ENCODE data around the gene PHACTR3. TPM values are rescaled to one million over a fixed set of nuclear protein-coding genes. Genes with fewer than 3 reads are reported as not detected.

PHACTR3 gene
- total and polyA plus RNA-seq, 2 experiments from 2014 or later = 0.45 to 0.61 TPM

DNA sequence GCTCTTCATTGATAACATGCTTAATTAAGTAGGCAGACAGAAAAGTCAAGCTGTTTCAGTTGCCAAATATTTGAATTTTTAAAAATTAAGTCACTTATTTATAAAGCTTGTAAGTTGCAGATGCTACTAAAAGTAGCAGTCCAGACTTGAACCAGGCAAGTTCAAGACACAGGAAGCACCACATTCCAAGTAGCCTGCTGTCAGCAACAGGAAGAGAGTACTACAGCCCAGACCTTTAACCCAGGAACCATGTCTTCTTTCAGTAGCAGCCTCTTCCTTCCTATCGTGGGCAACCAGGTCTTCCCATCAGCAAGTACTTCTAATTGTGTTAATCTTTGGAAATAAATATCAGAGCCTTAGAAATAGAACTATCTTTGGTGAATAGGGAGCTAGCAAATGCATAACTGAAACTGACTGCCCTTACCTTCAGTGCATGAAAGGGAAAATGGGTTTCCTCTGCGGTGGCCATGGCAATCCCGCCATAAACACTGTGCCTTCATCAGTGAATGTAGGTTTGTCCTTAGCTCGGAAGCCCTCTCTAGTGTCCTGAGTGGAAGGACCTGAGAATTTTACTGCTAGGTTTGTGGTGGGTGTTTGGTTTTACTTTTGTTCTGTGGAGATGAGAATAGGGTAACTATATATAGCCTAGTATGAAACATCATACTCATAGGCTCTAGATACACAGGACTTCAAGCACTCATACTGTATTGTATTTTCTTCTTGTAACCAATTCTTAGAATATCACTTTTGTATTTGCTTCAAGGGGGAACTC, 233.5 kb downstream of the PHACTR3 start:
- Mint-ChIP-seq H3K36me3 (ENCODE audit: low read depth) (no peaks in the 10 kb centered on the region), H3K27me3 (ENCODE audit: insufficient read depth, low read depth, poor library complexity) (peaks cover 8% of the 10 kb centered on the region), H3K9me3 (no peaks in the 10 kb centered on the region), H3K27ac (no peak overlapping the region), H3K4me3 (no peak overlapping the region), H3K4me1 (peaks cover 16% of the 10 kb centered on the region; the same call in 2 of the 3 replicates)
- peaks cover 12% of the 10 kb centered on the region; the same call in 1 of the 2 replicates for H3K27me3 ChIP-seq (ENCODE audit: insufficient read depth)
- H3K9me2 ChIP-seq (ENCODE audit: insufficient read depth) = no peaks in the 10 kb centered on the region
- TF ChIP-seq EZH2phosphoT487 (IDR thresholded peaks at IDR 0.05; ENCODE audit: unreplicated experiment) (no peak), JUNB (IDR thresholded peaks at IDR 0.05; ENCODE audit: unreplicated experiment) (no peak), ZNF114 (CRISPR knock-in tag; IDR thresholded peaks at IDR 0.05) (no peak), EZH2 (IDR thresholded peaks at IDR 0.05; ENCODE audit: low read depth, unreplicated experiment) (no peak), STAT1 (IDR thresholded peaks at IDR 0.05; ENCODE audit: unreplicated experiment) (no peak)
- TF ChIP-seq, protein P1, sequence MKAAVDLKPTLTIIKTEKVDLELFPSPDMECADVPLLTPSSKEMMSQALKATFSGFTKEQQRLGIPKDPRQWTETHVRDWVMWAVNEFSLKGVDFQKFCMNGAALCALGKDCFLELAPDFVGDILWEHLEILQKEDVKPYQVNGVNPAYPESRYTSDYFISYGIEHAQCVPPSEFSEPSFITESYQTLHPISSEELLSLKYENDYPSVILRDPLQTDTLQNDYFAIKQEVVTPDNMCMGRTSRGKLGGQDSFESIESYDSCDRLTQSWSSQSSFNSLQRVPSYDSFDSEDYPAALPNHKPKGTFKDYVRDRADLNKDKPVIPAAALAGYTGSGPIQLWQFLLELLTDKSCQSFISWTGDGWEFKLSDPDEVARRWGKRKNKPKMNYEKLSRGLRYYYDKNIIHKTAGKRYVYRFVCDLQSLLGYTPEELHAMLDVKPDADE (IDR thresholded peaks at IDR 0.05) = no peak
- TF ChIP-seq, protein P2, sequence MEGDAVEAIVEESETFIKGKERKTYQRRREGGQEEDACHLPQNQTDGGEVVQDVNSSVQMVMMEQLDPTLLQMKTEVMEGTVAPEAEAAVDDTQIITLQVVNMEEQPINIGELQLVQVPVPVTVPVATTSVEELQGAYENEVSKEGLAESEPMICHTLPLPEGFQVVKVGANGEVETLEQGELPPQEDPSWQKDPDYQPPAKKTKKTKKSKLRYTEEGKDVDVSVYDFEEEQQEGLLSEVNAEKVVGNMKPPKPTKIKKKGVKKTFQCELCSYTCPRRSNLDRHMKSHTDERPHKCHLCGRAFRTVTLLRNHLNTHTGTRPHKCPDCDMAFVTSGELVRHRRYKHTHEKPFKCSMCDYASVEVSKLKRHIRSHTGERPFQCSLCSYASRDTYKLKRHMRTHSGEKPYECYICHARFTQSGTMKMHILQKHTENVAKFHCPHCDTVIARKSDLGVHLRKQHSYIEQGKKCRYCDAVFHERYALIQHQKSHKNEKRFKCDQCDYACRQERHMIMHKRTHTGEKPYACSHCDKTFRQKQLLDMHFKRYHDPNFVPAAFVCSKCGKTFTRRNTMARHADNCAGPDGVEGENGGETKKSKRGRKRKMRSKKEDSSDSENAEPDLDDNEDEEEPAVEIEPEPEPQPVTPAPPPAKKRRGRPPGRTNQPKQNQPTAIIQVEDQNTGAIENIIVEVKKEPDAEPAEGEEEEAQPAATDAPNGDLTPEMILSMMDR (conservative IDR thresholded peaks at IDR 0.05; ENCODE audit: low read depth in 2 of 2) = no peak
- no peak overlapping the region for H3K4me3 ChIP-seq
- no peak overlapping the region for H3K27ac ChIP-seq (ENCODE audit: low read depth)
- H3K4me1 ChIP-seq (ENCODE audit: insufficient read depth) = no peaks in the 10 kb centered on the region
- DNase-seq (ENCODE audit: low spot score) (no peak), ATAC-seq (no peak)
- H3F3A ChIP-seq (replicated peaks; ENCODE audit: low read depth) = no peaks in the 10 kb centered on the region
- no peaks in the 10 kb centered on the region for H3K36me3 ChIP-seq (ENCODE audit: insufficient read depth)
- no peaks in the 10 kb centered on the region for H3K79me2 ChIP-seq (replicated peaks; ENCODE audit: insufficient read depth)
- no peaks in the 10 kb centered on the region for H4K20me1 ChIP-seq (replicated peaks; ENCODE audit: insufficient read depth)
- H3K4me2 ChIP-seq = no peak overlapping the region
- H2AFZ ChIP-seq = no peak overlapping the region

DNA sequence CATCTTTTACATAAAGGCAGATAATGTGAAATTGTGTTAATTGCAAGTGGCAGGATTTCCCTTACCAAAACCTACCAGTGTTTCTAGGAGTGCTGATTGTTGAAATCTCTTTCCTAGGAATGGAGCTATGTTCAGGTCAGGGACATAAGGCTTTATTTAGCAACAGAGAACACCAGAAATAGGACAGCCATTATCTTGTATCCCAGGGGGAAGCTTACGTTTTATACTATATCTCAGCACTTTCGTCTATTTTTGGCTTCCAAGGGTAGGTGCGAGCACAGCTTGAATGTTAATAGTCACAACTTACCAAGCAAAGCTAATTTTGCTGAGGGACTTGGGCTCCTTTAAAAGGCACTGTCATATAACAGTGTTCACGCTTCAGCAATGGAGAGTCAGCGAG, 235.1 kb downstream of the PHACTR3 start:
- ATAC-seq (no peak), DNase-seq (ENCODE audit: low spot score) (no peak)
- no peaks in the 10 kb centered on the region for H3K36me3 ChIP-seq (ENCODE audit: insufficient read depth)
- no peaks in the 10 kb centered on the region for H3F3A ChIP-seq (replicated peaks; ENCODE audit: low read depth)
- H3K27me3 ChIP-seq (ENCODE audit: insufficient read depth) = peaks cover 19% of the 10 kb centered on the region; the same call in 1 of the 2 replicates
- peaks cover 16% of the 10 kb centered on the region; the same call in 2 of the 3 replicates for H3K4me1 Mint-ChIP-seq
- H3K4me2 ChIP-seq = no peak overlapping the region
- H3K27ac Mint-ChIP-seq = no peak overlapping the region
- no peaks in the 10 kb centered on the region for H3K9me3 Mint-ChIP-seq
- no peaks in the 10 kb centered on the region for H3K4me1 ChIP-seq (ENCODE audit: insufficient read depth)
- no peaks in the 10 kb centered on the region for H3K79me2 ChIP-seq (replicated peaks; ENCODE audit: insufficient read depth)
- no peaks in the 10 kb centered on the region for H4K20me1 ChIP-seq (replicated peaks; ENCODE audit: insufficient read depth)
- H3K4me3 Mint-ChIP-seq = no peak overlapping the region
- H3K27me3 Mint-ChIP-seq (ENCODE audit: insufficient read depth, low read depth, poor library complexity) = peaks cover 5% of the 10 kb centered on the region
- no peak overlapping the region for H3K4me3 ChIP-seq
- H3K9me2 ChIP-seq (ENCODE audit: insufficient read depth) = no peaks in the 10 kb centered on the region
- no peaks in the 10 kb centered on the region for H3K36me3 Mint-ChIP-seq (ENCODE audit: low read depth)
- H2AFZ ChIP-seq = no peak overlapping the region
- no peak overlapping the region for H3K27ac ChIP-seq (ENCODE audit: low read depth)
- TF ChIP-seq JUNB (IDR thresholded peaks at IDR 0.05; ENCODE audit: unreplicated experiment) = no peak
- TF ChIP-seq POLR2AphosphoS5 (IDR thresholded peaks at IDR 0.05; ENCODE audit: low read depth) = no peak
- no peak for TF ChIP-seq EZH2phosphoT487 (IDR thresholded peaks at IDR 0.05; ENCODE audit: unreplicated experiment)
- TF ChIP-seq, protein P3, sequence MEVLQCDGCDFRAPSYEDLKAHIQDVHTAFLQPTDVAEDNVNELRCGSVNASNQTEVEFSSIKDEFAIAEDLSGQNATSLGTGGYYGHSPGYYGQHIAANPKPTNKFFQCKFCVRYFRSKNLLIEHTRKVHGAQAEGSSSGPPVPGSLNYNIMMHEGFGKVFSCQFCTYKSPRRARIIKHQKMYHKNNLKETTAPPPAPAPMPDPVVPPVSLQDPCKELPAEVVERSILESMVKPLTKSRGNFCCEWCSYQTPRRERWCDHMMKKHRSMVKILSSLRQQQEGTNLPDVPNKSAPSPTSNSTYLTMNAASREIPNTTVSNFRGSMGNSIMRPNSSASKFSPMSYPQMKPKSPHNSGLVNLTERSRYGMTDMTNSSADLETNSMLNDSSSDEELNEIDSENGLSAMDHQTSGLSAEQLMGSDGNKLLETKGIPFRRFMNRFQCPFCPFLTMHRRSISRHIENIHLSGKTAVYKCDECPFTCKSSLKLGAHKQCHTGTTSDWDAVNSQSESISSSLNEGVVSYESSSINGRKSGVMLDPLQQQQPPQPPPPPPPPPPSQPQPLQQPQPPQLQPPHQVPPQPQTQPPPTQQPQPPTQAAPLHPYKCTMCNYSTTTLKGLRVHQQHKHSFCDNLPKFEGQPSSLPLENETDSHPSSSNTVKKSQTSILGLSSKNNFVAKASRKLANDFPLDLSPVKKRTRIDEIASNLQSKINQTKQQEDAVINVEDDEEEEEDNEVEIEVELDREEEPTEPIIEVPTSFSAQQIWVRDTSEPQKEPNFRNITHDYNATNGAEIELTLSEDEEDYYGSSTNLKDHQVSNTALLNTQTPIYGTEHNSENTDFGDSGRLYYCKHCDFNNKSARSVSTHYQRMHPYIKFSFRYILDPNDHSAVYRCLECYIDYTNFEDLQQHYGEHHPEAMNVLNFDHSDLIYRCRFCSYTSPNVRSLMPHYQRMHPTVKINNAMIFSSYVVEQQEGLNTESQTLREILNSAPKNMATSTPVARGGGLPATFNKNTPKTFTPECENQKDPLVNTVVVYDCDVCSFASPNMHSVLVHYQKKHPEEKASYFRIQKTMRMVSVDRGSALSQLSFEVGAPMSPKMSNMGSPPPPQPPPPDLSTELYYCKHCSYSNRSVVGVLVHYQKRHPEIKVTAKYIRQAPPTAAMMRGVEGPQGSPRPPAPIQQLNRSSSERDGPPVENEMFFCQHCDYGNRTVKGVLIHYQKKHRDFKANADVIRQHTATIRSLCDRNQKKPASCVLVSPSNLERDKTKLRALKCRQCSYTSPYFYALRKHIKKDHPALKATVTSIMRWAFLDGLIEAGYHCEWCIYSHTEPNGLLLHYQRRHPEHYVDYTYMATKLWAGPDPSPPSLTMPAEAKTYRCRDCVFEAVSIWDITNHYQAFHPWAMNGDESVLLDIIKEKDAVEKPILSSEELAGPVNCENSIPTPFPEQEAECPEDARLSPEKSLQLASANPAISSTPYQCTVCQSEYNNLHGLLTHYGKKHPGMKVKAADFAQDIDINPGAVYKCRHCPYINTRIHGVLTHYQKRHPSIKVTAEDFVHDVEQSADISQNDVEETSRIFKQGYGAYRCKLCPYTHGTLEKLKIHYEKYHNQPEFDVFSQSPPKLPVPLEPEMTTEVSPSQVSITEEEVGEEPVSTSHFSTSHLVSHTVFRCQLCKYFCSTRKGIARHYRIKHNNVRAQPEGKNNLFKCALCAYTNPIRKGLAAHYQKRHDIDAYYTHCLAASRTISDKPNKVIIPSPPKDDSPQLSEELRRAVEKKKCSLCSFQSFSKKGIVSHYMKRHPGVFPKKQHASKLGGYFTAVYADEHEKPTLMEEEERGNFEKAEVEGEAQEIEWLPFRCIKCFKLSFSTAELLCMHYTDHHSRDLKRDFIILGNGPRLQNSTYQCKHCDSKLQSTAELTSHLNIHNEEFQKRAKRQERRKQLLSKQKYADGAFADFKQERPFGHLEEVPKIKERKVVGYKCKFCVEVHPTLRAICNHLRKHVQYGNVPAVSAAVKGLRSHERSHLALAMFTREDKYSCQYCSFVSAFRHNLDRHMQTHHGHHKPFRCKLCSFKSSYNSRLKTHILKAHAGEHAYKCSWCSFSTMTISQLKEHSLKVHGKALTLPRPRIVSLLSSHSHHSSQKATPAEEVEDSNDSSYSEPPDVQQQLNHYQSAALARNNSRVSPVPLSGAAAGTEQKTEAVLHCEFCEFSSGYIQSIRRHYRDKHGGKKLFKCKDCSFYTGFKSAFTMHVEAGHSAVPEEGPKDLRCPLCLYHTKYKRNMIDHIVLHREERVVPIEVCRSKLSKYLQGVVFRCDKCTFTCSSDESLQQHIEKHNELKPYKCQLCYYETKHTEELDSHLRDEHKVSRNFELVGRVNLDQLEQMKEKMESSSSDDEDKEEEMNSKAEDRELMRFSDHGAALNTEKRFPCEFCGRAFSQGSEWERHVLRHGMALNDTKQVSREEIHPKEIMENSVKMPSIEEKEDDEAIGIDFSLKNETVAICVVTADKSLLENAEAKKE (CRISPR knock-in tag; IDR thresholded peaks at IDR 0.05) = no peak
- TF ChIP-seq CREB1 (CRISPR knock-in tag; IDR thresholded peaks at IDR 0.05; ENCODE audit: low read depth) = no peak
- no peak for TF ChIP-seq EZH2 (IDR thresholded peaks at IDR 0.05; ENCODE audit: low read depth, unreplicated experiment)
